HepG2 (cell line): ENCODE measurements around the gene CCR9. TPM values are rescaled to one million over a fixed set of nuclear protein-coding genes. Genes with fewer than 3 reads are reported as not detected.

ENCODE experiments used
- ARNT ChIP-seq: fragments of 450-650 bp; IDR thresholded peaks from 2 replicates; pipeline ENCODE4 v1.6.1; 2017
- BRCA1 ChIP-seq: sonication (generic); formaldehyde crosslinking; IDR thresholded peaks from 2 replicates; pipeline ENCODE4 v1.4.0; 2020; ENCODE audit warnings: missing genetic modification reagents
- DMAP1 ChIP-seq: IDR thresholded peaks from 2 replicates; pipeline ENCODE4 v1.6.1; 2016
- FOXP4 ChIP-seq: sonication (generic); formaldehyde crosslinking; IDR thresholded peaks from 2 replicates; pipeline ENCODE4 v1.4.0; 2020; ENCODE audit warnings: missing genetic modification reagents
- JUN ChIP-seq: sonication (generic); formaldehyde crosslinking; IDR thresholded peaks from 2 replicates; pipeline ENCODE4 v1.4.0; 2020; ENCODE audit warnings: mild to moderate bottlenecking, missing genetic modification reagents
- MAZ ChIP-seq, 2 experiments: sonication (generic) in 1 of 2; formaldehyde crosslinking in 1 of 2; IDR thresholded peaks; 2 replicates each; pipeline versions ENCODE4 v1.5.0 to v1.6.1; 2012 to 2020; ENCODE audit warnings: low read depth in 2 of 2, mild to moderate bottlenecking in 2 of 2, borderline replicate concordance in 1 of 2, improper control_type of control experiment in 1 of 2, low read length in 1 of 2, missing genetic modification reagents in 1 of 2, moderate library complexity in 1 of 2
- MED1 ChIP-seq: sonication (generic); formaldehyde crosslinking; IDR thresholded peaks from 2 replicates; pipeline ENCODE4 v1.4.0; 2020; ENCODE audit warnings: missing genetic modification reagents
- MED8 ChIP-seq: sonication (generic); formaldehyde crosslinking; IDR thresholded peaks from 2 replicates; pipeline ENCODE4 v1.8.1; 2023; ENCODE audit warnings: mild to moderate bottlenecking, missing genetic modification reagents; ENCODE audit not compliant: insufficient replicate concordance
- MYNN ChIP-seq: sonication (generic); formaldehyde crosslinking; IDR thresholded peaks from 2 replicates; pipeline ENCODE4 v1.4.0; 2020; ENCODE audit warnings: mild to moderate bottlenecking, low read depth, missing genetic modification reagents
- REL ChIP-seq: sonication (generic); formaldehyde crosslinking; conservative IDR thresholded peaks from 2 replicates; pipeline ENCODE4 v1.8.0; 2022; ENCODE audit warnings: mild to moderate bottlenecking, missing genetic modification reagents, moderate library complexity
- SOX6 ChIP-seq, 2 experiments: fragments of 450-650 bp in 1 of 2; sonication (generic) in 1 of 2; formaldehyde crosslinking in 1 of 2; IDR thresholded peaks; 2 replicates each; pipeline versions ENCODE4 v1.4.0 to v1.6.1; 2017 to 2020; ENCODE audit warnings: antibody characterized with exemption in 1 of 2, mild to moderate bottlenecking in 1 of 2, missing genetic modification reagents in 1 of 2
- ZBTB7A ChIP-seq: sonication (generic); formaldehyde crosslinking; IDR thresholded peaks from 2 replicates; pipeline ENCODE4 v1.8.0; 2022; ENCODE audit warnings: mild to moderate bottlenecking, missing genetic modification reagents
- ZNF12 ChIP-seq: sonication (generic); formaldehyde crosslinking; IDR thresholded peaks from 2 replicates; pipeline ENCODE4 v1.5.0; 2020; ENCODE audit warnings: missing genetic modification reagents
- ZNF234 ChIP-seq: sonication (generic); formaldehyde crosslinking; conservative IDR thresholded peaks from 2 replicates; pipeline ENCODE4 v1.5.1; 2020; ENCODE audit warnings: mild to moderate bottlenecking, missing genetic modification reagents
- ZNF547 ChIP-seq: sonication (generic); formaldehyde crosslinking; IDR thresholded peaks from 2 replicates; pipeline ENCODE4 v1.5.1; 2020; ENCODE audit warnings: mild to moderate bottlenecking, missing genetic modification reagents
- ZNF644 ChIP-seq: IDR thresholded peaks from 2 replicates; pipeline ENCODE4 v1.6.1; 2016; ENCODE audit warnings: low read depth
- ZNF709 ChIP-seq: sonication (generic); formaldehyde crosslinking; IDR thresholded peaks from 2 replicates; pipeline ENCODE4 v1.5.0; 2020; ENCODE audit warnings: mild to moderate bottlenecking, missing genetic modification reagents
- ZNF710 ChIP-seq: sonication (generic); formaldehyde crosslinking; IDR thresholded peaks from 2 replicates; pipeline ENCODE4 v1.5.0; 2020; ENCODE audit warnings: mild to moderate bottlenecking, missing genetic modification reagents, borderline replicate concordance
- ZNF713 ChIP-seq: sonication (generic); formaldehyde crosslinking; IDR thresholded peaks from 2 replicates; pipeline ENCODE4 v1.4.0; 2020; ENCODE audit warnings: mild to moderate bottlenecking, missing genetic modification reagents
- ZNF883 ChIP-seq: sonication (generic); formaldehyde crosslinking; IDR thresholded peaks from 2 replicates; pipeline ENCODE4 v1.5.1; 2020; ENCODE audit warnings: mild to moderate bottlenecking, missing genetic modification reagents; ENCODE audit errors: not compliant biosample characterization
- polyA plus RNA-seq, 8 experiments: library from polyadenylated mRNA; depleted of rRNA in 3 of 8; stranded (reverse) in 7 of 8; unstranded in 1 of 8; fragments of >200 nt; fragmentation: Illumina TruSeq in 4 of 8; extraction: Trizol in 4 of 8; gene quantifications; 2 replicates each; pipeline versions ENCODE4 v1.2.1 to v1.2.3, GENCODE V29; 2011 to 2016; ENCODE audit warnings: low read depth in 4 of 8, missing spikeins in 1 of 8, mixed read lengths in 1 of 8; ENCODE audit not compliant: insufficient read depth in 1 of 8
- total RNA-seq, 5 experiments: library from RNA; depleted of rRNA; stranded (reverse); fragments of >200 nt; fragmentation: Illumina TruSeq; extraction: Trizol; gene quantifications; 2 replicates each; pipeline ENCODE4 v1.2.3, GENCODE V29; 2016; ENCODE audit warnings: low read depth in 1 of 5
- TF ChIP-seq, protein P1 (sequence below): sonication (generic); formaldehyde crosslinking; IDR thresholded peaks from 2 replicates; pipeline ENCODE4 v1.8.1; 2023; ENCODE audit warnings: mild to moderate bottlenecking, moderate library complexity, missing genetic modification reagents
- TF ChIP-seq, protein P2 (sequence below): sonication (generic); formaldehyde crosslinking; IDR thresholded peaks from 2 replicates; pipeline ENCODE4 v1.4.0; 2020; ENCODE audit warnings: missing genetic modification reagents

CCR9 gene
- total and polyA plus RNA-seq, 2 of the 13 experiments (the other 11 are each of a cell fraction or from before 2014, with no cell fraction given), result not detected

- TF ChIP-seq ZNF710 (CRISPR knock-in tag) (no peak), SOX6 (IDR thresholded peaks at IDR 0.05) (no peak), SOX6 (CRISPR knock-in tag; IDR thresholded peaks at IDR 0.05) (peak; percentile 54), DMAP1 (peak; percentile 29; the same call in 1 of the 2 replicates), ZBTB7A (CRISPR knock-in tag) (no peak), MYNN (CRISPR knock-in tag) (no peak), MED1 (CRISPR knock-in tag) (no peak), ZNF644 (CRISPR knock-in tag) (peak; percentile 43; the same call in 1 of the 2 replicates), MED8 (CRISPR knock-in tag) (peak; percentile 17), BRCA1 (CRISPR knock-in tag) (peak; percentile 48; the same call in 1 of the 2 replicates), ZNF547 (CRISPR knock-in tag) (no peak), ZNF713 (CRISPR knock-in tag) (peak; percentile 29; the same call in 1 of the 2 replicates), ZNF883 (CRISPR knock-in tag) (peak; percentile 49), MAZ (IDR thresholded peaks at IDR 0.05; ENCODE audit: borderline replicate concordance, low read depth, low read length) (no peak), MAZ (CRISPR knock-in tag; IDR thresholded peaks at IDR 0.05; ENCODE audit: low read depth) (no peak; the same call in 1 of the 2 replicates), FOXP4 (CRISPR knock-in tag) (0 out of 2 replicates have a peak, but pooled peaks have one; percentile 15), JUN (CRISPR knock-in tag) (no peak), ZNF234 (CRISPR knock-in tag) (no peak), REL (CRISPR knock-in tag) (no peak), ZNF12 (no peak), ZNF709 (CRISPR knock-in tag) (no peak; the same call in 1 of the 2 replicates), ARNT (no peak)
- TF ChIP-seq, protein P1, sequence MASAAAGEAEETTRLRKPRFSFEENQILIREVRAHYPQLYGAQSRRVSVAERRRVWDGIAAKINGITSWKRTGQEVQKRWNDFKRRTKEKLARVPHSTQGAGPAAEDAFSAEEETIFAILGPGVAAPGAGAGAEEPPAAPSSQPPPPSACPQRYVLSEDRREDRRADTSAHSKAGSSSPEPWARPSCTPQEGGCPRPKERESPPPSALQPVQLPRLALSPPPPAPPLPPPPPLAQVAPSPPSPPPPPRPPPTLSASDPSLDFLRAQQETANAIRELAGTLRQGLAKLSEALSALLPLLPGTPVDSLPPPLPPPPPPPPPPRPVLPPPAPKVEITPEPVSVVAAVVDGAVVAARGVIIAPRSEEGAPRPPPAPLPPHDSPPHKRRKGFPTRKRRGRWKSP (CRISPR knock-in tag), result no peak; the same call in 1 of the 2 replicates
- TF ChIP-seq, protein P2, sequence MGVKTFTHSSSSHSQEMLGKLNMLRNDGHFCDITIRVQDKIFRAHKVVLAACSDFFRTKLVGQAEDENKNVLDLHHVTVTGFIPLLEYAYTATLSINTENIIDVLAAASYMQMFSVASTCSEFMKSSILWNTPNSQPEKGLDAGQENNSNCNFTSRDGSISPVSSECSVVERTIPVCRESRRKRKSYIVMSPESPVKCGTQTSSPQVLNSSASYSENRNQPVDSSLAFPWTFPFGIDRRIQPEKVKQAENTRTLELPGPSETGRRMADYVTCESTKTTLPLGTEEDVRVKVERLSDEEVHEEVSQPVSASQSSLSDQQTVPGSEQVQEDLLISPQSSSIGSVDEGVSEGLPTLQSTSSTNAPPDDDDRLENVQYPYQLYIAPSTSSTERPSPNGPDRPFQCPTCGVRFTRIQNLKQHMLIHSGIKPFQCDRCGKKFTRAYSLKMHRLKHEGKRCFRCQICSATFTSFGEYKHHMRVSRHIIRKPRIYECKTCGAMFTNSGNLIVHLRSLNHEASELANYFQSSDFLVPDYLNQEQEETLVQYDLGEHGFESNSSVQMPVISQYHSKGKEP (CRISPR knock-in tag), result no peak
Observed at GRCh38 chr3:45841757-45842491, 44.4 kb upstream of the CCR9 start, which contains the start of gene LZTFL1 (continued).
